NCI-H524 treated with DMSO at 0.1 percent for 48 hours (cell line): ENCODE measurements around the gene TMEM240.
"Not testable (repeated sequence)": the region's sequence is repeated elsewhere in the genome, so short reads cannot be mapped to it uniquely, and the experiment has no call there.

Source experiments
- DNase-seq: peaks from one replicate; lab custom pipeline; 2025; lab: John Stamatoyannopoulos, UW

Gene TMEM240

GRCh38 chr1:1495461-1495975 is 44.9 kb downstream of the TMEM240 start:
- not testable (repeated sequence) for DNase-seq

DNA sequence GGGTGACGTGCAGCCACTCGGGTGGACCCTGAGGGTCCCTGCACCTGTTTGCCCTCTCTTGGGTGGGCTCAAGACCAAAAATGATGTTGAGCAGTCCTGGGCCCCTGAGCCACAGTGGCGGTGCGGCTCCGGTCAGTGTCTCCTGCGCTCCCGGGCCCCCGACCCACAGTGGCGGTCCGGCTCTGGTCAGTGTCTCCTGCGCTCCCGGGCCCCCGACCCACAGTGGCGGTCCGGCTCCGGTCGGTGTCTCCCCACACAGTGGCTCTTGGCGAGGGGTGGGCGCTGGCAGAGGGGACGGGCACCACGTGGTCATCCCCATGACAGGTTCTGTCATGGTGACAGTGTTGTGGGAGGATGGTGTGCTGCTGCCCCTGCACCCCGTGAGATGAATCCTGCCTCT is 46.1 kb downstream of the TMEM240 start:
- DNase-seq = not testable (repeated sequence)

DNA sequence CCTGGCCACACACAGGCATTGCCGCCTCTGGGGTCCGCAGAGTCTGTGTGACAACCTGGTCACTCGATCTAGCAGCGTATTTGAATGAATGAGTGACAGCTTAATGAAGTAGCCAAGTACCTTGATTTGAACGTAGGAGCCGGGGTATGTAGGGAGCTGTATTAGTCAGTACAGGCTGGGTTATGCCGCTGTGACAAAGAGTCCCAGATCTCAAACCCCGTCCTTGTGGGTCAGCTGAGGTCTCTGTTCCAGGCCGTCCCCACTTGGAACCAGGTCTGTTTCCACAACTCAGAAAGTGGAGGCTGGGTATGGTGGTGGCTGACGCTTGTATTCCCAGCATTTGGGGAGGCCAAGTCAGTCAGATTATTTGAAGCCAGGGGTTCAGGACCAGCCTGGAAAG is 48.8 kb downstream of the TMEM240 start:
- no peak for DNase-seq

DNA sequence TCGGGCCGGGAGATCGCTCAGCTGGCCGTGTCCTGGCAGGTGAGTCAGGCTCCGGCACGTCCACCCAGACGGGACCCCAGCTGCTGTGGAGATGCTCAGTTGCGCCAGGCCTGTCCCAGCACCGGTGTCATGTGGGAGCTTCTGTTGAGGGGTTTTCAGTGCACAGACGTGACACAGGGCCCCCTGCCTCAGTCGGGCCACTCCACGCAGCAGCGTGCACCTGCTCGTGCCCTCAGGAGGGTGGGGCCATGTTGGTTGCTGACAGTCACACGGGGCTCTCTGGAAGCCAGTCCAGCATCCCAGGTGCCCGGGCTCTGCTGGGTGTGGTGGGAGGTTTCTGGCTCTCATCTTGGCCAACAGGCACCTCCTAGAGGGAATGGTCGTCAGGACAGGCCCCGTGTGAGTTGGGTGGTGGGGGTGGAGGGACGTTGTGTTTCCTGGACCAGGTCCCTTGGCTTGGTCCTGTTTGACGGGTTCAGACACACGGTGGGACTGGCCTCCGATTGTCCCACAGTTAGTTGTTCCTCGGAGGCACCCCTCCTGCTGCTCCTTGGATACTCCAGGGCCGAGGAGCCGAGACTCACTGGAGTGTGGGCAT is 49.7 kb downstream of the TMEM240 start:
- no peak for DNase-seq

DNA sequence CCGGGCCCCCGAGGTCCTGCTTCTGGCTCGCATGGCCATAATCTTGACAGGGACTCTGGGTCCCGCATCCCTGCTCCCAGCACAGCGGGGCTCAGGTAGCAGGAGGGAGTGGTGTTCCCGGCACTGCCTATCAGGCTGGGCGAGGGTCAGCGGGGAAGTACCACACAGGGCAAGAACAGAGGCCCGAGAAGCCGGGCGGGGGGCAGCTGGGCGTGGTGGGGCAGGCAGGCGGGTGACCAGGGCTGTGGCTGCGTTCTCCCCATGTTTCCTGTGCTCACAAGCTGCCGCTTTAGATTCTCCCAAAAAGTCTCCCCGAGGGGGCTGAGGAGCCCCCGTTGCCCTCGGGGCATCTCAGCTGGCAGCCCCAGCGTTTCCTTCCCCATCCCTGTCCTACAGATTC is 50.6 kb downstream of the TMEM240 start:
- DNase-seq = no peak

- no peak for DNase-seq
Observed at GRCh38 chr1:1489231-1489630, 51.2 kb downstream of the TMEM240 start.

- no peak for DNase-seq
Observed at GRCh38 chr1:1487701-1488100, 52.7 kb downstream of the TMEM240 start.

GRCh38 chr1:1485755-1486317 is 54.6 kb downstream of the TMEM240 start:
- not testable (repeated sequence) for DNase-seq

- DNase-seq = not testable (repeated sequence)
Observed at GRCh38 chr1:1484976-1485750, 55.3 kb downstream of the TMEM240 start.
